ENCODE measurements around the gene PSEN1.
A peak's percentile ranks its signal among the peaks of the same experiment; 100 is the strongest.

Gene PSEN1

GRCh38 chr14:73264080-73264884 is 128.0 kb downstream of the PSEN1 start:
- DNase-seq, result no peak
- no peak for TF ChIP-seq GATA1 (IDR thresholded peaks at IDR 0.05; ENCODE audit: low read depth, low read length)

- TF ChIP-seq POLR2A (IDR thresholded peaks at IDR 0.05; ENCODE audit: low read length) (no peak), GATA1 (IDR thresholded peaks at IDR 0.05; ENCODE audit: low read depth, low read length) (no peak)
- no peak for DNase-seq
Measured at GRCh38 chr14:73264885-73265720, 128.8 kb downstream of the PSEN1 start.

- DNase-seq, result no peak
- TF ChIP-seq GATA1 (IDR thresholded peaks at IDR 0.05; ENCODE audit: low read depth, low read length) (no peak), POLR2A (IDR thresholded peaks at IDR 0.05; ENCODE audit: low read length) (no peak)
Measured at GRCh38 chr14:73265721-73266046, 129.4 kb downstream of the PSEN1 start.

- no peak for TF ChIP-seq POLR2A (IDR thresholded peaks at IDR 0.05; ENCODE audit: low read length)
- DNase-seq, result no peak
Measured at GRCh38 chr14:73266317-73266716, 130.0 kb downstream of the PSEN1 start.

GRCh38 chr14:73267474-73267873 is 131.2 kb downstream of the PSEN1 start:
- no peak for TF ChIP-seq GATA1 (IDR thresholded peaks at IDR 0.05; ENCODE audit: low read depth, low read length)
- TF ChIP-seq POLR2A (IDR thresholded peaks at IDR 0.05; ENCODE audit: low read length), result no peak
- no peak for DNase-seq

- DNase-seq, result peak; percentile 24 to 26
Measured at GRCh38 chr14:73269729-73270531, 133.6 kb downstream of the PSEN1 start.

GRCh38 chr14:73272393-73272792 is 136.1 kb downstream of the PSEN1 start:
- no peak for TF ChIP-seq GATA1 (IDR thresholded peaks at IDR 0.05; ENCODE audit: low read depth, low read length)
- TF ChIP-seq POLR2A (IDR thresholded peaks at IDR 0.05; ENCODE audit: low read length), result no peak
- DNase-seq, result no peak

More at GRCh38 chr14:73269729-73270531, 133.6 kb downstream of the PSEN1 start:
- no peak for TF ChIP-seq GATA1 (IDR thresholded peaks at IDR 0.05; ENCODE audit: low read depth, low read length)
- TF ChIP-seq POLR2A (IDR thresholded peaks at IDR 0.05; ENCODE audit: low read length), result no peak

Data from erythroblast (primary cell).